Measurements from ENCODE around the gene OIT3.

Gene OIT3

GRCh38 chr10:72858067-72858466 lies 35.5 kb upstream of the OIT3 start:
- no peak overlapping the region for H3K4me3 ChIP-seq (ENCODE audit: low read depth, low read length)
- ChIA-PET CTCF (interaction anchor here (0.7 kb wide), 1 partner anchor 676 kb away, joined by 3 read pairs; no protein-coding TSS in a partner anchor), POLR2A (no interaction called here)
- TF ChIP-seq ZNF426 (tag by site-specific recombination; IDR thresholded peaks at IDR 0.05) (no peak), ZNF768 (tag by site-specific recombination; IDR thresholded peaks at IDR 0.05) (no peak), ZNF157 (tag by site-specific recombination; IDR thresholded peaks at IDR 0.05) (no peak), PRDM1 (tag by site-specific recombination; IDR thresholded peaks at IDR 0.05) (no peak), ZNF280D (tag by site-specific recombination; IDR thresholded peaks at IDR 0.05) (no peak), ZNF174 (tag by site-specific recombination; IDR thresholded peaks at IDR 0.05) (no peak), ZBTB48 (tag by site-specific recombination; IDR thresholded peaks at IDR 0.05) (no peak), ZNF433 (tag by site-specific recombination; IDR thresholded peaks at IDR 0.05; ENCODE audit: low read depth) (no peak)
- TF ChIP-seq, protein P1, sequence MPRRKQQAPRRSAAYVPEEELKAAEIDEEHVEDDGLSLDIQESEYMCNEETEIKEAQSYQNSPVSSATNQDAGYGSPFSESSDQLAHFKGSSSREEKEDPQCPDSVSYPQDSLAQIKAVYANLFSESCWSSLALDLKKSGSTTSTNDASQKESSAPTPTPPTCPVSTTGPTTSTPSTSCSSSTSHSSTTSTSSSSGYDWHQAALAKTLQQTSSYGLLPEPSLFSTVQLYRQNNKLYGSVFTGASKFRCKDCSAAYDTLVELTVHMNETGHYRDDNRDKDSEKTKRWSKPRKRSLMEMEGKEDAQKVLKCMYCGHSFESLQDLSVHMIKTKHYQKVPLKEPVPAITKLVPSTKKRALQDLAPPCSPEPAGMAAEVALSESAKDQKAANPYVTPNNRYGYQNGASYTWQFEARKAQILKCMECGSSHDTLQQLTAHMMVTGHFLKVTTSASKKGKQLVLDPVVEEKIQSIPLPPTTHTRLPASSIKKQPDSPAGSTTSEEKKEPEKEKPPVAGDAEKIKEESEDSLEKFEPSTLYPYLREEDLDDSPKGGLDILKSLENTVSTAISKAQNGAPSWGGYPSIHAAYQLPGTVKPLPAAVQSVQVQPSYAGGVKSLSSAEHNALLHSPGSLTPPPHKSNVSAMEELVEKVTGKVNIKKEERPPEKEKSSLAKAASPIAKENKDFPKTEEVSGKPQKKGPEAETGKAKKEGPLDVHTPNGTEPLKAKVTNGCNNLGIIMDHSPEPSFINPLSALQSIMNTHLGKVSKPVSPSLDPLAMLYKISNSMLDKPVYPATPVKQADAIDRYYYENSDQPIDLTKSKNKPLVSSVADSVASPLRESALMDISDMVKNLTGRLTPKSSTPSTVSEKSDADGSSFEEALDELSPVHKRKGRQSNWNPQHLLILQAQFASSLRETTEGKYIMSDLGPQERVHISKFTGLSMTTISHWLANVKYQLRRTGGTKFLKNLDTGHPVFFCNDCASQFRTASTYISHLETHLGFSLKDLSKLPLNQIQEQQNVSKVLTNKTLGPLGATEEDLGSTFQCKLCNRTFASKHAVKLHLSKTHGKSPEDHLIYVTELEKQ (tag by site-specific recombination; IDR thresholded peaks at IDR 0.05; ENCODE audit: borderline replicate concordance), result no peak
- no peaks in the 10 kb centered on the region for H3K9me3 ChIP-seq (ENCODE audit: control insufficient read depth, insufficient read depth, low read depth, low read length)
- no peak overlapping the region for H3K27ac ChIP-seq (ENCODE audit: extremely low read depth, low read depth, low read length)
- no peaks in the 10 kb centered on the region for H3K4me1 ChIP-seq (ENCODE audit: control insufficient read depth, insufficient read depth, low read length)
- peaks cover 3 to 4% of the 10 kb centered on the region in 2 experiments; a peak in 2 of 3 replicates for H3K36me3 ChIP-seq (ENCODE audit: control insufficient read depth in 2 of 2, insufficient read depth in 1 of 2, low read length in 2 of 2)

DNA sequence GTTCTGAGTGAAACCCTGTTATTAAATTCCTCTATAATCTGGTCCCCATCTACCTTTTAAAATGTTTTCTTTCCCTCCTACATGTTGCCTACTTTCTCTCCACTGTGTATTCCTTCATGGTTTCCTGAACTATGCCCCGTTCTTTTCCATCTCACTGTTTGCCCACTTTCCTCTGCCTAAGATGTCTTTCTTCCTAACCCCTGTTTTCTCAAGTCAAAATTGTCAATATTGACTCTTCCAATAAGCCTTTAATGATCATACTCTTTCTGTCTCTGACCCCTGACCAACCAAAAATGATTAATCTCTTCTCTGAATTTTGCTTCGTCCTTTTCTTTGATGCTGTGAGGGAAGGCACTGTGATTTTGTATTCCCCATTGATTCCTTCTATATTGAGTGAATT lies 30.6 kb upstream of the OIT3 start:
- peaks cover 3 to 4% of the 10 kb centered on the region in 2 experiments; a peak in 2 of 3 replicates for H3K36me3 ChIP-seq (ENCODE audit: control insufficient read depth in 2 of 2, insufficient read depth in 1 of 2, low read length in 2 of 2)
- POLR2A ChIA-PET, result no interaction called here
- no peak overlapping the region for H3K27ac ChIP-seq (ENCODE audit: extremely low read depth, low read depth, low read length)
- H3K4me1 ChIP-seq (ENCODE audit: control insufficient read depth, insufficient read depth, low read length), result no peaks in the 10 kb centered on the region
- CTCF ChIA-PET, result no interaction called here
- no peak overlapping the region for H3K4me3 ChIP-seq (ENCODE audit: low read depth, low read length)
- no peak for TF ChIP-seq HOXA7 (CRISPR knock-in tag; IDR thresholded peaks at IDR 0.05; ENCODE audit: borderline replicate concordance)
- no peak for TF ChIP-seq ZNF423 (tag by site-specific recombination; IDR thresholded peaks at IDR 0.05)
- TF ChIP-seq ZNF16 (tag by site-specific recombination; IDR thresholded peaks at IDR 0.05; ENCODE audit: low read depth), result no peak
- no peak for TF ChIP-seq ZNF48 (tag by site-specific recombination; IDR thresholded peaks at IDR 0.05)
- no peaks in the 10 kb centered on the region for H3K9me3 ChIP-seq (ENCODE audit: control insufficient read depth, insufficient read depth, low read depth, low read length)

DNA sequence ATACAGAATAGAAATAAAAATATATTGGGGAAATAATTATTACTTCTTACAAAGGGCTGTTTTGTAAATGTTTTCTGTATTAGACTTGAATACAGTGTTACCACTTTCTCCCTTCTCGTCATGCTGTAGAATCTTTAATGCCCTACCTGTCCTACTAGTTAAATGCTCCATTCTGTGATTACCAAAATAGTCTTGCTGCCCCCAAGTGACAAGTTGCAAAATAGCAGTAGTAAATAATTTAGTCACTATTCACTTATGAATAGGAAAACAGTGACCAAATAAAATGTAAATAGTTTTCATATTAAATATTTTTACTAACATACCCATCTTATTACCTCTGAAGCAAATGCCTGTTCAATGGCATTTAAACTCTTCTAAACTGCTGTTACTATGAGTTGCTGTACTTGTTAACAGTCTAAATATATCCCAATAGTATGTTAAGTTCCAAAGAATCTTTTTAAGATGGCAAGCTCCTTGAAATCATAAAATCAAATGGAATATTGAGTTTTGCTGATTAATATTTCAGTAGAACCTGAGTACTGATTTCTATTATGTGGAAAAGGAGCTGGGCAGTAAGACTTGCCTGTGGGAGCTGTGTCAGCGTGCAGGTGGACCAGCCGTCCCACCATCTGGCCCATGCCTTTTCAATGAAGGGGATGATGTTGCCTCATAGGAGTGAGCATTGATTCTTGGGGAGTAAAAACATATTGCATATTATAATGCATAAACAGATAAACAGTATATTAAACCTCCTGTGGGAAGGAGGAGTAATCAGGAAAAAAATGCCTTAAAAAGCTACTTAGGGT lies 18.1 kb upstream of the OIT3 start:
- 0 out of 2 replicates have a peak, but pooled peaks have one; percentile 11 for TF ChIP-seq PRDM10 (tag by site-specific recombination; IDR thresholded peaks at IDR 0.05)
- no peak for TF ChIP-seq ZNF785 (tag by site-specific recombination; IDR thresholded peaks at IDR 0.05)
- TF ChIP-seq CTCF (tag by site-specific recombination; IDR thresholded peaks at IDR 0.05), result peak; percentile 43; the same call in 1 of the 2 replicates
- peak; percentile 75 for TF ChIP-seq ZNF654 (tag by site-specific recombination; IDR thresholded peaks at IDR 0.05; ENCODE audit: low read depth)
- peak; percentile 57; the same call in 1 of the 2 replicates for TF ChIP-seq ZNF660 (tag by site-specific recombination; IDR thresholded peaks at IDR 0.05)
- Histone ChIP-seq H3K4me3 (ENCODE audit: low read depth, low read length) (no peak overlapping the region), H3K4me1 (ENCODE audit: control insufficient read depth, insufficient read depth, low read length) (no peaks in the 10 kb centered on the region), H3K36me3 (ENCODE audit: control insufficient read depth in 2 of 2, insufficient read depth in 1 of 2, low read length in 2 of 2) (peaks cover 0 to 11% of the 10 kb centered on the region in 2 experiments; a peak in 2 of 3 replicates), H3K9me3 (ENCODE audit: control insufficient read depth, insufficient read depth, low read depth, low read length) (no peaks in the 10 kb centered on the region), H3K27ac (ENCODE audit: extremely low read depth, low read depth, low read length) (no peak overlapping the region)
- ChIA-PET CTCF (interaction anchor here (0.7 to 1.2 kb wide), 8 partner anchors 9 to 522 kb away, joined by 3 to 8 read pairs (median 3); no protein-coding TSS in a partner anchor), POLR2A (interaction anchor here (0.6 kb wide), 1 partner anchor 249 kb away, joined by 4 read pairs; no protein-coding TSS in a partner anchor)
